Heart left ventricle (tissue), 16 donors: ENCODE measurements around the gene GZMA. TPM values are rescaled to one million over a fixed set of nuclear protein-coding genes. Genes with fewer than 3 reads are reported as not detected.
"Not testable (repeated sequence)": the region's sequence is repeated elsewhere in the genome, so short reads cannot be mapped to it uniquely, and the experiment has no call there.

Experiments used
- ATAC-seq, 4 donors: fragments of 200-7000 bp; cut with Tn5 transposase; one replicate each; pipeline ENCODE4 v1.9.1; 2020 to 2022; ENCODE audit warnings: moderate library complexity in 4 of 4, mild to moderate bottlenecking in 3 of 4, moderate number of reproducible peaks in 1 of 4
- DNase-seq, 5 donors: peaks; one replicate each; pipeline ENCODE4 v3.0.0-alpha.2; 2020
- H3K27ac ChIP-seq, 12 donors: fragments of 200-600 bp; sonication (generic) in 4 of 12; one replicate each; pipeline versions ENCODE4 v1.5.0 to v1.8.0; 2016 to 2022; ENCODE audit warnings: mild to moderate bottlenecking in 2 of 12
- H3K27me3 ChIP-seq, 9 donors: fragments of 200-600 bp; sonication (generic) in 2 of 9; one replicate each; pipeline versions ENCODE4 v1.5.1 to v1.8.0; 2016 to 2022; ENCODE audit warnings: mild to moderate bottlenecking in 3 of 9
- H3K36me3 ChIP-seq, 9 donors: fragments of 200-600 bp; sonication (generic) in 2 of 9; one replicate each; pipeline versions ENCODE4 v1.5.0 to v1.8.0; 2018 to 2022; ENCODE audit warnings: mild to moderate bottlenecking in 2 of 9
- H3K4me1 ChIP-seq, 12 donors: fragments of 200-600 bp; sonication (generic) in 4 of 12; one replicate each; pipeline versions ENCODE4 v1.5.0 to v1.8.0; 2016 to 2022; ENCODE audit warnings: mild to moderate bottlenecking in 3 of 12
- H3K4me3 ChIP-seq, 12 donors: fragments of 200-600 bp; sonication (generic) in 4 of 12; one replicate each; pipeline versions ENCODE4 v1.5.0 to v1.8.0; 2017 to 2022; ENCODE audit warnings: mild to moderate bottlenecking in 9 of 12, moderate library complexity in 4 of 12
- H3K9me3 ChIP-seq, 12 donors: fragments of 200-600 bp; sonication (generic) in 4 of 12; one replicate each; pipeline versions ENCODE4 v1.5.0 to v1.8.0; 2016 to 2022; ENCODE audit warnings: mild to moderate bottlenecking in 1 of 12
- POLR2A ChIP-seq, 2 donors: fragments of 450-650 bp; IDR thresholded peaks; one replicate each; pipeline ENCODE4 v1.6.1; 2017; ENCODE audit warnings: antibody characterized with exemption in 2 of 2, mild to moderate bottlenecking in 2 of 2, moderate library complexity in 2 of 2
- WGBS, 4 donors: extraction: QIAGEN DNeasy Blood & Tissue Kit in 2 of 4; methylation state at CpG; one replicate each; pipeline versions ENCODE4 v1.1.5 to v1.1.7; 2013 to 2018; 5-methylcytosine and 5-hydroxymethylcytosine counted together
- intact Hi-C, 10 donors: fragments of 100-400 bp; cut with DNase I; formaldehyde crosslinking; loops; one replicate each; pipeline versions ENCODE4 v1.11.1 to v1.14.2; 2022
- polyA plus RNA-seq, 2 donors: library from polyadenylated mRNA; stranded (reverse); fragments of 200-250 nt; gene quantifications; one replicate each; pipeline ENCODE4 v1.2.3, GENCODE V29; 2013
- total RNA-seq, 9 donors: library from RNA; depleted of rRNA in 2 of 9; stranded (reverse); fragments of >200 nt in 2 of 9; fragmentation: NEBNext Ultra II Directional in 3 of 9; extraction: Animal tissue kit (Norgen Biotek cat#: 25700) in 3 of 9; gene quantifications; one replicate each; pipeline versions ENCODE4 v1.1.0 to v1.2.4, GENCODE V29; 2016 to 2023
- TF ChIP-seq, protein P1 (sequence below), 12 donors: fragments of 200-600 bp; sonication (generic) in 4 of 12; IDR thresholded peaks; one replicate each; pipeline versions ENCODE4 v1.5.0 to v1.8.0; 2018 to 2022; ENCODE audit warnings: antibody characterized with exemption in 12 of 12, mild to moderate bottlenecking in 5 of 12
- donor health status: ischemic (EF 13 %, LVEDD 7.1; RV severe dilation, severe dysfunction).
- donor health status: healthy with polysubstance abuse.
- donor health status: DM: no; HTN: yes; CAD: no.
- donor health status: DM: no; HTN: no; CAD: no.
- donor health status: ischemic (EF 25% LVEDD 6.9; RV normal size, moderate dysfunction).
- donor health status: ischemic (EF 25% LVEDD 5.7; RV mildly dilated, moderate dysfunction).
- donor health status: healthy.
- donor health status: DM: yes; HTN: yes; CAD: no.
- donor health status: ischemic (EF 35%, LVEDD 5.7; RV mildly dilated, moderate dysfunction).
- donor health status: nonischemic (EF 11% LVEDD 7.7; RV severe dilation, severe dysfunction).
- donor health status: DM: yes; HTN: yes; CAD: no.
- donor health status: PGD.
- donor health status: ischemic (EF 29% LVEDD 5.4; RV normal size, mild dysfunction).
- donor health status: nonischemic (EF 23%, LVEDD 6.1; RV moderate dilation, normal function).

Gene GZMA
- total and polyA plus RNA-seq, 11 donors = 0.23 to 17.9 (median 0.61) TPM; not detected in 2

DNA sequence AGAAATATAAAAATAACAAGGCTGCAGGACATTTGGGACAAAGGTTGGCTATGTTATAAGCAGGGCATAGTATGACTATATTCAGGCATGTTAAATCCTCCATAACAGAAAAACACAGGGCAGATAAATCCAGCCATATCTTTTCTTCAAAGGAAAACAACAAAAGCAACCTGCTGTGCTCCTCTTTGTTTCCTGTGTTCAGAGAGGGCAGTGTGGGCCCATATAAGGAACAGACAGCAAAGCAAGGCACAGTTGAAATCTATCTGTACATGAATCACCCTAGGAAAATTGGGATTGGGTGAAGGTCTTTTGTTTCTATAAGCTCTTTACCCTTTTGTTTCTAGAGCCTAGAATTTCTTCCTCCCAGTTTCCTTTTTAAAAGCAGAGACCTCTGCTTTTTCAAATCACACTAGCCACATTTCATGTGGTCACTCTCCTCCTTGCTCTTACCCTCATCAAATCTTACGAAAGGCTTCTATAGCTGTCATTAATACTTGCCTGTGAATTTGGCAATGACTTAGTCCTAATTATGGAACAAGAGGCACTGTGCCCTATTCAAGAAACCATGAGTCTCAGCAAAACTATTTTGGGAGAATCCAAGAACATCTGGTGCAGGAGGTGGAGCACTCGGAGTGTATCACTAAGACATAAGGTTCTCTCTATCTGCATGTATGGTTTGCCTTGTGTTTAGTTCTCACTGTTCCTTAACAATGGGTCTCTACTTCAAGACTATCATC is 1.8 kb downstream of the GZMA start:
- intact Hi-C loops = no loop called here
- WGBS, 4 donors = 69 to 85% (median 75%) methylated on average over 2 of the region's 2 CpGs
- Histone ChIP-seq H3K4me1 (peaks cover 0 to 5% (median 0%) of the 10 kb centered on the region in 12 donors), H3K9me3 (peaks cover 0 to 6% (median 0%) of the 10 kb centered on the region in 12 donors), H3K27ac (peak overlapping the region in 1 of 12 donors; percentile 56), H3K36me3 (no peaks in the 10 kb centered on the region), H3K4me3 (peak overlapping the region in 1 of 12 donors; percentile 51), H3K27me3 (peaks cover 0 to 9% (median 0%) of the 10 kb centered on the region in 9 donors)
- TF ChIP-seq POLR2A (IDR thresholded peaks at IDR 0.05) = no peak
- TF ChIP-seq, protein P1, sequence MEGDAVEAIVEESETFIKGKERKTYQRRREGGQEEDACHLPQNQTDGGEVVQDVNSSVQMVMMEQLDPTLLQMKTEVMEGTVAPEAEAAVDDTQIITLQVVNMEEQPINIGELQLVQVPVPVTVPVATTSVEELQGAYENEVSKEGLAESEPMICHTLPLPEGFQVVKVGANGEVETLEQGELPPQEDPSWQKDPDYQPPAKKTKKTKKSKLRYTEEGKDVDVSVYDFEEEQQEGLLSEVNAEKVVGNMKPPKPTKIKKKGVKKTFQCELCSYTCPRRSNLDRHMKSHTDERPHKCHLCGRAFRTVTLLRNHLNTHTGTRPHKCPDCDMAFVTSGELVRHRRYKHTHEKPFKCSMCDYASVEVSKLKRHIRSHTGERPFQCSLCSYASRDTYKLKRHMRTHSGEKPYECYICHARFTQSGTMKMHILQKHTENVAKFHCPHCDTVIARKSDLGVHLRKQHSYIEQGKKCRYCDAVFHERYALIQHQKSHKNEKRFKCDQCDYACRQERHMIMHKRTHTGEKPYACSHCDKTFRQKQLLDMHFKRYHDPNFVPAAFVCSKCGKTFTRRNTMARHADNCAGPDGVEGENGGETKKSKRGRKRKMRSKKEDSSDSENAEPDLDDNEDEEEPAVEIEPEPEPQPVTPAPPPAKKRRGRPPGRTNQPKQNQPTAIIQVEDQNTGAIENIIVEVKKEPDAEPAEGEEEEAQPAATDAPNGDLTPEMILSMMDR (IDR thresholded peaks at IDR 0.05) = no peak
- ATAC-seq (no peak), DNase-seq (no peak)

DNA sequence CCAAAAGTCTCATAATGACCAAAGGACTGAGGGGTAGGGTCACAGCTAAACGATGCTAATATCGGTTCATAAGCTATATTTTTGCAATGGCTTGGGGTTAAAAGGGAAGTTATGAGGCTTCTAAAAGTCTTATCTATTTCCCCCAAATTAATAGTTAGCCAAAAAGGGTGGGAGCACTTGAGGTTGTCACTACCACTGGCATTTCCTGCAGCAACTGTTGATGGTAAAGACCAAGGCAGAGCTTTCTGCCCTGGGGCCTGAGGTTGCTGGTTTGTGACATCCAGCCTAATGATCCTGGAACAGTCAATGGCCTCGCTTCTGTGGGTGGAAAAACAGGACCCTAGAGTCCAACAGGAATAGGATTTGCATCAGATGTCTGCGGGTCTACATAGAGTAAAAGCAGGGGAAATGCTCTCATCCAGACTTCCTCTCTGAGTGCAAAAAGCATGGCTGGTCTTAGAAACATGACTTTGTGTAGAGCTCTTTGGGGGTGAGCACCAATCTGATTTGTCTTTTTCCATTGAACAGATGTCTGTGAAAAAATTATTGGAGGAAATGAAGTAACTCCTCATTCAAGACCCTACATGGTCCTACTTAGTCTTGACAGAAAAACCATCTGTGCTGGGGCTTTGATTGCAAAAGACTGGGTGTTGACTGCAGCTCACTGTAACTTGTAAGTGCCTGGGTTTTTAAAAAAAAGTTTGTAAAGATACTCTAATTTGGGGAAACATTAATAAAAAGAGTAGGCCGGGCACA is 2.7 kb downstream of the GZMA start:
- Histone ChIP-seq H3K36me3 (no peaks in the 10 kb centered on the region), H3K9me3 (peaks cover 0 to 6% (median 0%) of the 10 kb centered on the region in 12 donors), H3K27ac (peak overlapping the region in 1 of 12 donors; percentile 56), H3K27me3 (peaks cover 0 to 9% (median 0%) of the 10 kb centered on the region in 9 donors), H3K4me1 (peaks cover 0 to 5% (median 0%) of the 10 kb centered on the region in 12 donors), H3K4me3 (peak overlapping the region in 1 of 12 donors; percentile 51)
- intact Hi-C loops = no loop called here
- no peak for ATAC-seq
- WGBS, 4 donors = 79 to 89% (median 81%) methylated on average over 5 of the region's 5 CpGs
- no peak for TF ChIP-seq POLR2A (IDR thresholded peaks at IDR 0.05)
- TF ChIP-seq, protein P1 (IDR thresholded peaks at IDR 0.05) = no peak
- DNase-seq = no peak

DNA sequence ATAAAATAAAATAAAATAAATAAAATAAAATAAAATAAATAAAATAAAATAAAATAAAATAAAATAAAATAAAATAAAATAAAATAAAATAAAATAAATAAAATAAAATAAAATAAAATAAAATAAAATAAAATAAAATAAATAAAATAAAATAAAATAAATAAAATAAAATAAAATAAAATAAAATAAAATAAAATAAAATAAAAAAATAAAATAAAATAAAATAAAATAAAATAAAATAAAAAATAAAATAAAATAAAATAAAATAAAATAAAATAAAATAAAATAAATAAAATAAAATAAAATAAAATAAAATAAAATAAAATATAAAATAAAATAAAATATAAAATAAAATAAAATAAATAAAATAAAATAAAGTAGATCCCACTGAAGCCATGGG is 3.5 kb downstream of the GZMA start:
- H3K27ac ChIP-seq, H3K27me3 ChIP-seq, ATAC-seq, H3K36me3 ChIP-seq, H3K4me1 ChIP-seq, intact Hi-C loops, H3K4me3 ChIP-seq, H3K9me3 ChIP-seq, DNase-seq: not testable (repeated sequence)

DNA sequence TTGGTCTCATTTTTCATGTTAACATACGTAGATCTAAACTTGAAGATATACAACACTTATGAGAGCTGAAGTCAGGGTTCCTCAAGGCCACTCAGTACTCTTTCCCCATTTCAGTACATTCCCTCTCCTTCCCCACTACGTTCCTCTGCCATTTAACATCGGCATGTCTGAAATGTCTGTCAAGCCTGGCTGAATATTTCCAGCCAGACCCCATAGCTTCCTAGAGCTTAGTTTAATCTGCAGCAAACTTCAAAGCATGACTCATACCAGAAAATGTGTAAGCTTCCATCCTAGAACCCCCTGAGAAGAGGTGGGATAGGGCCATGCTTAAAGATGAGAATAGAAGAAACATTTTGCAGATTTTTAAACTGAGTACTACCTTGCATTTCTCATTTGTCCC is 6.2 kb downstream of the GZMA start:
- no peak overlapping the region for H3K4me3 ChIP-seq
- ATAC-seq (no peak), DNase-seq (no peak)
- intact Hi-C loops = no loop called here
- peaks cover 0 to 9% (median 0%) of the 10 kb centered on the region in 9 donors for H3K27me3 ChIP-seq
- TF ChIP-seq POLR2A (IDR thresholded peaks at IDR 0.05) = no peak
- TF ChIP-seq, protein P1 (IDR thresholded peaks at IDR 0.05) = no peak
- no peaks in the 10 kb centered on the region for H3K36me3 ChIP-seq
- H3K4me1 ChIP-seq = no peaks in the 10 kb centered on the region
- no peak overlapping the region for H3K27ac ChIP-seq
- H3K9me3 ChIP-seq = no peaks in the 10 kb centered on the region
- 68 to 76% (median 69%) methylated on average over 3 of the region's 3 CpGs for WGBS, 4 donors
